ENCODE measurements around the gene TSPAN9. TPM values are rescaled to one million over a fixed set of nuclear protein-coding genes. Genes with fewer than 3 reads are reported as not detected.

The TSPAN9 gene
- total and polyA plus RNA-seq, 4 donors, result 23.0 to 72.3 (median 33.9) TPM

GRCh38 chr12:3165078-3165980 is 88.2 kb downstream of the TSPAN9 start:
- no peaks in the 10 kb centered on the region for H3K9me3 ChIP-seq (ENCODE audit: control insufficient read depth in 4 of 4, insufficient read depth in 3 of 4, low read length in 3 of 4)
- ATAC-seq (ENCODE audit: insufficient read depth, low FRiP score), result no peak
- H3K27ac ChIP-seq (ENCODE audit: low read depth in 1 of 2, low read length in 1 of 2), result no peak overlapping the region
- no peaks in the 10 kb centered on the region for H3K36me3 ChIP-seq (ENCODE audit: control insufficient read depth in 4 of 4, insufficient read depth in 4 of 4, low read length in 4 of 4)
- TF ChIP-seq, protein P1, sequence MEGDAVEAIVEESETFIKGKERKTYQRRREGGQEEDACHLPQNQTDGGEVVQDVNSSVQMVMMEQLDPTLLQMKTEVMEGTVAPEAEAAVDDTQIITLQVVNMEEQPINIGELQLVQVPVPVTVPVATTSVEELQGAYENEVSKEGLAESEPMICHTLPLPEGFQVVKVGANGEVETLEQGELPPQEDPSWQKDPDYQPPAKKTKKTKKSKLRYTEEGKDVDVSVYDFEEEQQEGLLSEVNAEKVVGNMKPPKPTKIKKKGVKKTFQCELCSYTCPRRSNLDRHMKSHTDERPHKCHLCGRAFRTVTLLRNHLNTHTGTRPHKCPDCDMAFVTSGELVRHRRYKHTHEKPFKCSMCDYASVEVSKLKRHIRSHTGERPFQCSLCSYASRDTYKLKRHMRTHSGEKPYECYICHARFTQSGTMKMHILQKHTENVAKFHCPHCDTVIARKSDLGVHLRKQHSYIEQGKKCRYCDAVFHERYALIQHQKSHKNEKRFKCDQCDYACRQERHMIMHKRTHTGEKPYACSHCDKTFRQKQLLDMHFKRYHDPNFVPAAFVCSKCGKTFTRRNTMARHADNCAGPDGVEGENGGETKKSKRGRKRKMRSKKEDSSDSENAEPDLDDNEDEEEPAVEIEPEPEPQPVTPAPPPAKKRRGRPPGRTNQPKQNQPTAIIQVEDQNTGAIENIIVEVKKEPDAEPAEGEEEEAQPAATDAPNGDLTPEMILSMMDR (IDR thresholded peaks at IDR 0.05; ENCODE audit: control extremely low read depth, extremely low read depth), result no peak
- no peaks in the 10 kb centered on the region for H3K27me3 ChIP-seq (ENCODE audit: control insufficient read depth in 3 of 3, insufficient read depth in 3 of 3, low read length in 2 of 3)
- peaks cover 0 to 22% (median 10%) of the 10 kb centered on the region in 5 donors for H3K4me1 ChIP-seq (ENCODE audit: control insufficient read depth in 5 of 5, insufficient read depth in 5 of 5, low read length in 5 of 5)
- H3K4me3 ChIP-seq, result no peak overlapping the region
- DNase-seq, result peak in 2 of 3 donors; percentile 41 to 54
- H3K9ac ChIP-seq (ENCODE audit: insufficient read depth in 1 of 2, low read length in 2 of 2), result no peak overlapping the region
- WGBS, 2 donors, result 82 to 90% methylated on average over 22 of the region's 22 CpGs

GRCh38 chr12:3167636-3168035 is 90.5 kb downstream of the TSPAN9 start:
- no peak for ATAC-seq (ENCODE audit: insufficient read depth, low FRiP score)
- TF ChIP-seq, protein P1 (IDR thresholded peaks at IDR 0.05; ENCODE audit: control extremely low read depth, extremely low read depth), result no peak
- DNase-seq, result no peak
- no peak overlapping the region for H3K4me3 ChIP-seq
- no peaks in the 10 kb centered on the region for H3K27me3 ChIP-seq (ENCODE audit: control insufficient read depth in 3 of 3, insufficient read depth in 3 of 3, low read length in 2 of 3)
- WGBS, 2 donors, result 91 to 95% methylated on average over 3 of the region's 3 CpGs
- H3K36me3 ChIP-seq (ENCODE audit: control insufficient read depth in 4 of 4, insufficient read depth in 4 of 4, low read length in 4 of 4), result no peaks in the 10 kb centered on the region
- peaks cover 0 to 22% (median 8%) of the 10 kb centered on the region in 5 donors for H3K4me1 ChIP-seq (ENCODE audit: control insufficient read depth in 5 of 5, insufficient read depth in 5 of 5, low read length in 5 of 5)
- H3K9ac ChIP-seq (ENCODE audit: insufficient read depth in 1 of 2, low read length in 2 of 2), result no peak overlapping the region
- H3K27ac ChIP-seq (ENCODE audit: low read depth in 1 of 2, low read length in 1 of 2), result no peak overlapping the region
- no peaks in the 10 kb centered on the region for H3K9me3 ChIP-seq (ENCODE audit: control insufficient read depth in 4 of 4, insufficient read depth in 3 of 4, low read length in 3 of 4)

DNA sequence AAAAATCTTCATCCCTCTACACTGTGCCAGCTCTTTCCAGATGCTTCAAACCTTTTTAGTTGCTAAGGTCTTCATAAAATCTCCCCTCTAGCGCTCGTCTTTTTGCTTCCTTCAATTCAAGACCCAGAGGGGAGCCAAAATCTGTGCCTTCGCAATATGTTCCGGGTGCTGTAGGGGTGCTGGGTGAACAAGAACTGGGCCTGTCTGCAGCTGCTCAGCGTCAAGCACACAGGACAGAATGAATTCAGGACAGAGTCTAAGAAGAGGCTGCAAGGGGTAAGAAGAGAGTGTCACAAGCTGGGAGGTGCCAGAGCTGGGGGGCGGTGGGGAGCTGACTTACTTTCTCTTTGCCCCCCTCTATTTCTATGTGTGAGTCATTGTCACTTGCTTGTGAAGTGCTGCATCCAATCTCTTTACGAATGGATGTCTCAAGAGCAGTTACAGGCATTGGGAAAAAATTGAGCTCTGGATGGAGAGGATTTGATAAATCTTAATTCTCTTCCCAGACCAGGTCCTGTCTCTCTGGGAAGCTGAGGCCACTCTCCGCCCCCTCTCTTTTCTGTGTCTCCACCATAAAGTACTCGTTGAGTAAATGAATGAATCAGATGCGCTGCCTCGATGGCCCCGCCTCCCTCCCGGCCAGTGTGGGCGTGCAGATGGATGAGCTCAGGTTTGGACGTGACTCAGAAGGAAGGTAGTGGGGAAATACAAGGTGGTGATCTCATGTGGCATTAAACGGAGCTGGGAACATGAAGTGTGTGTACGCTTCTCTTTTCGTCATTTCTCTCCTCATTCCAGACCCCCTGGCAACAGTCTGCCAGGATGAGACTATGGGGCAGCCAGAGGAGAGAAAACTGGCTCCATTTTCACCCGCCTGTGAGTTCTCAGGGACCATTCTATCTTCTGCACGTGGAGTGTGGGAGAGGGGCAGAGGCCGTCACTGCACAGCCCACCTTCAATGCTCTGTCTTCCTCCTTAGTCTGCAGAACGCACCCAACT is 91.3 kb downstream of the TSPAN9 start:
- H3K9me3 ChIP-seq (ENCODE audit: control insufficient read depth in 4 of 4, insufficient read depth in 3 of 4, low read length in 3 of 4), result no peaks in the 10 kb centered on the region
- H3K9ac ChIP-seq (ENCODE audit: insufficient read depth in 1 of 2, low read length in 2 of 2), result no peak overlapping the region
- no peaks in the 10 kb centered on the region for H3K27me3 ChIP-seq (ENCODE audit: control insufficient read depth in 3 of 3, insufficient read depth in 3 of 3, low read length in 2 of 3)
- H3K4me3 ChIP-seq, result no peak overlapping the region
- TF ChIP-seq, protein P1 (IDR thresholded peaks at IDR 0.05; ENCODE audit: control extremely low read depth, extremely low read depth), result no peak
- DNase-seq (no peak), ATAC-seq (ENCODE audit: insufficient read depth, low FRiP score) (peak; percentile 73)
- no peaks in the 10 kb centered on the region for H3K36me3 ChIP-seq (ENCODE audit: control insufficient read depth in 4 of 4, insufficient read depth in 4 of 4, low read length in 4 of 4)
- H3K27ac ChIP-seq (ENCODE audit: low read depth in 1 of 2, low read length in 1 of 2), result no peak overlapping the region
- peaks cover 0 to 22% (median 8%) of the 10 kb centered on the region in 5 donors for H3K4me1 ChIP-seq (ENCODE audit: control insufficient read depth in 5 of 5, insufficient read depth in 5 of 5, low read length in 5 of 5)
- WGBS, 2 donors, result 77 to 78% methylated on average over 22 of the region's 22 CpGs
